Stromal cell of bone marrow (primary cell): ENCODE data around the gene PSMD6.

Experiments
- DNase-seq: peaks from one replicate; pipeline ENCODE4 v3.0.0-alpha.2; 2012; ENCODE audit warnings: low read depth

Gene PSMD6

GRCh38 chr3:63976872-63977200 is 46.5 kb downstream of the PSMD6 start:
- no peak for DNase-seq

- peak; percentile 94 for DNase-seq
Observed at GRCh38 chr3:63976161-63976871, 47.0 kb downstream of the PSMD6 start.

GRCh38 chr3:63975723-63976122 is 47.6 kb downstream of the PSMD6 start:
- peak; percentile 48 for DNase-seq

GRCh38 chr3:63974451-63974850 is 48.8 kb downstream of the PSMD6 start:
- no peak for DNase-seq

- DNase-seq = no peak
Observed at GRCh38 chr3:63973406-63973805, 49.9 kb downstream of the PSMD6 start.

GRCh38 chr3:63972987-63973386 is 50.3 kb downstream of the PSMD6 start:
- DNase-seq = no peak

GRCh38 chr3:63972196-63972595 is 51.1 kb downstream of the PSMD6 start:
- no peak for DNase-seq

GRCh38 chr3:63970631-63971475 is 52.4 kb downstream of the PSMD6 start:
- no peak for DNase-seq

- DNase-seq = no peak
Observed at GRCh38 chr3:63969876-63970275, 53.4 kb downstream of the PSMD6 start.

- no peak for DNase-seq
Observed at GRCh38 chr3:63968612-63969350, 54.5 kb downstream of the PSMD6 start.

GRCh38 chr3:63967675-63968611 is 55.4 kb downstream of the PSMD6 start:
- peak; percentile 28 for DNase-seq

- no peak for DNase-seq
Observed at GRCh38 chr3:63966871-63967270, 56.4 kb downstream of the PSMD6 start.

- no peak for DNase-seq
Observed at GRCh38 chr3:63966007-63966406, 57.3 kb downstream of the PSMD6 start.

- DNase-seq = no peak
Observed at GRCh38 chr3:63964681-63965485, 58.4 kb downstream of the PSMD6 start.

GRCh38 chr3:63963496-63963895 is 59.8 kb downstream of the PSMD6 start:
- no peak for DNase-seq

- no peak for DNase-seq
Observed at GRCh38 chr3:63961891-63962290, 61.4 kb downstream of the PSMD6 start.
